Endothelial cell of umbilical vein (primary cell): ENCODE data around the gene USP11. TPM values are rescaled to one million over a fixed set of nuclear protein-coding genes. Genes with fewer than 3 reads are reported as not detected.

Experiments
- BruUV-seq: library from RNA; stranded (reverse); fragments of 400-500 nt; replicated peaks from 2 replicates; lab custom pipeline; 2021; lab: Mats Ljungman, UMichigan
- CTCF ChIA-PET: fragments of 300-600, 350-600 bp; sonication (Branson Sonifier 250); formaldehyde crosslinking; loops from one replicate; lab custom pipeline; 2021; ENCODE audit warnings: antibody characterized with exemption, inconsistent platforms; lab: Charles Lee
- POLR2A ChIA-PET: fragments of 300-600, 350-600 bp; sonication (Branson Sonifier 250); formaldehyde crosslinking; loops from one replicate; lab custom pipeline; 2021; ENCODE audit warnings: antibody characterized with exemption, inconsistent platforms; lab: Charles Lee
- DNase-seq: peaks from one replicate; pipeline ENCODE4 v3.0.0-alpha.2; 2011; ENCODE audit warnings: low read depth, low spot score
- FAIRE-seq: peaks from 2 replicates; lab custom pipeline; 2011; peaks lifted over from hg19 to GRCh38; lab: Jason Lieb, UNC
- H2AFZ ChIP-seq: 2 replicates; pipeline ENCODE4 v1.6.0; 2012; ENCODE audit warnings: low read depth, low read length, control low read depth, inconsistent platforms
- H3K27ac ChIP-seq: 2 replicates; pipeline ENCODE4 v1.5.1; 2011; ENCODE audit warnings: low read depth, mild to moderate bottlenecking, control low read depth, low read length, moderate library complexity; ENCODE audit not compliant: insufficient read depth
- H3K27me3 ChIP-seq, 2 experiments: 2 replicates each; pipeline versions ENCODE4 v1.6.0 to v1.6.1; 2011; ENCODE audit warnings: low read length in 2 of 2, mixed read lengths in 1 of 2; ENCODE audit not compliant: control insufficient read depth in 2 of 2, insufficient read depth in 2 of 2
- H3K36me3 ChIP-seq, 2 experiments: 2 replicates in 1 of 2; 3 replicates in 1 of 2; pipeline ENCODE4 v1.5.1; 2011; ENCODE audit warnings: low read length in 2 of 2, mild to moderate bottlenecking in 1 of 2, moderate library complexity in 1 of 2; ENCODE audit not compliant: control insufficient read depth in 2 of 2, insufficient read depth in 2 of 2; ENCODE audit errors: extremely low read depth in 1 of 2
- H3K4me1 ChIP-seq: 3 replicates; pipeline ENCODE4 v1.5.1; 2011; ENCODE audit warnings: mild to moderate bottlenecking, low read length; ENCODE audit not compliant: control insufficient read depth, insufficient read depth; ENCODE audit errors: extremely low read depth
- H3K4me2 ChIP-seq: 2 replicates; pipeline ENCODE4 v1.6.1; 2011; ENCODE audit warnings: low read length, control low read depth, mixed read lengths; ENCODE audit not compliant: insufficient read depth
- H3K4me3 ChIP-seq, 3 experiments: fragments of 200-600 bp in 1 of 3; sonication (generic), shearing (Covaris generic) in 1 of 3; replicated peaks in 1 of 3; 2 replicates each; pipeline ENCODE4 v1.5.1; 2011 to 2016; ENCODE audit warnings: control low read depth in 3 of 3, low read length in 3 of 3, mild to moderate bottlenecking in 2 of 3, inconsistent platforms in 1 of 3, low read depth in 1 of 3, moderate library complexity in 1 of 3; ENCODE audit not compliant: insufficient read depth in 1 of 3
- H3K79me2 ChIP-seq: 2 replicates; pipeline ENCODE4 v1.6.0; 2012; ENCODE audit warnings: low read length, inconsistent platforms; ENCODE audit not compliant: control insufficient read depth, insufficient read depth
- H3K9ac ChIP-seq: replicated peaks from 2 replicates; pipeline ENCODE3; 2011; ENCODE audit warnings: low read length, control low read depth; ENCODE audit not compliant: insufficient read depth; ENCODE audit errors: extremely low read depth
- H3K9me1 ChIP-seq: replicated peaks from 3 replicates; pipeline ENCODE4 v1.6.0; 2011; ENCODE audit warnings: mild to moderate bottlenecking, low read length; ENCODE audit not compliant: control insufficient read depth, insufficient read depth; ENCODE audit errors: extremely low read depth
- H3K9me3 ChIP-seq: replicated peaks from 2 replicates; pipeline ENCODE4 v1.5.1; 2012; ENCODE audit warnings: low read length, inconsistent platforms; ENCODE audit not compliant: control insufficient read depth, insufficient read depth
- H4K20me1 ChIP-seq: replicated peaks from 2 replicates; pipeline ENCODE3; 2011; ENCODE audit warnings: mild to moderate bottlenecking, low read length; ENCODE audit not compliant: control insufficient read depth, insufficient read depth; ENCODE audit errors: extremely low read depth
- CTCF ChIP-seq, 2 donors: IDR thresholded peaks; 1 replicate in 1 of 2; 2 replicates in 1 of 2; pipeline ENCODE4 v1.5.1; 2011; ENCODE audit warnings: low read length in 2 of 2, mild to moderate bottlenecking in 2 of 2, moderate library complexity in 2 of 2, control low read depth in 1 of 2, inconsistent platforms in 1 of 2, low read depth in 1 of 2; ENCODE audit not compliant: insufficient read depth in 1 of 2; ENCODE audit errors: extremely low read depth in 1 of 2
- EZH2 ChIP-seq: IDR thresholded peaks from 2 replicates; pipeline ENCODE4 v1.6.1; 2012; ENCODE audit warnings: borderline replicate concordance, low read depth, mild to moderate bottlenecking, moderate library complexity, low read length, inconsistent platforms; ENCODE audit not compliant: severe bottlenecking
- FOS ChIP-seq: IDR thresholded peaks from 2 replicates; pipeline ENCODE4 v1.6.1; 2011; ENCODE audit warnings: mild to moderate bottlenecking, low read length, moderate library complexity, borderline replicate concordance; ENCODE audit not compliant: insufficient read depth
- GATA2 ChIP-seq: IDR thresholded peaks from 2 replicates; pipeline ENCODE4 v1.7.0; 2011; ENCODE audit warnings: low read depth, mild to moderate bottlenecking, moderate library complexity, mixed read lengths, low read length; ENCODE audit not compliant: insufficient read length, insufficient read depth
- JUN ChIP-seq: IDR thresholded peaks from 2 replicates; pipeline ENCODE4 v1.6.1; 2011; ENCODE audit warnings: borderline replicate concordance, low read depth; ENCODE audit not compliant: insufficient read length, insufficient read depth
- MYC ChIP-seq: IDR thresholded peaks from one replicate; pipeline ENCODE4 v1.6.1; 2011; ENCODE audit warnings: mild to moderate bottlenecking, low read depth, low read length
- POLR2A ChIP-seq: IDR thresholded peaks from 2 replicates; pipeline ENCODE4 v1.6.1; 2012; ENCODE audit warnings: low read depth, mild to moderate bottlenecking, control low read depth, low read length
- POLR2AphosphoS5 ChIP-seq: IDR thresholded peaks from 2 replicates; pipeline ENCODE4 v1.6.1; 2012; ENCODE audit warnings: low read depth, mild to moderate bottlenecking, control low read depth, low read length, moderate library complexity; ENCODE audit not compliant: insufficient read depth
- dilution Hi-C: fragments of 300-500 bp; cut with MboI; formaldehyde crosslinking; loops from one replicate; pipeline ENCODE4 v1.15.0; 2019; ENCODE audit warnings: low sequenced_read_pairs; ENCODE audit not compliant: extremely low pct_ligation_motif_present
- intact Hi-C: fragments of 100-400 bp; cut with micrococcal nuclease; formaldehyde crosslinking; loops from one replicate; pipeline ENCODE4 v1.10.0; 2022
- polyA plus RNA-seq, 4 experiments: library from polyadenylated mRNA; depleted of rRNA in 3 of 4; stranded (reverse) in 3 of 4; unstranded in 1 of 4; fragments of >200 nt; gene quantifications; 2 replicates each; pipeline versions ENCODE4 v1.2.1 to v1.2.3, GENCODE V29; 2011 to 2012; ENCODE audit warnings: missing spikeins in 1 of 4
- total RNA-seq: library from RNA; stranded (reverse); gene quantifications from 2 replicates; pipeline ENCODE4 v1.2.3, GENCODE V29; 2021
- TF ChIP-seq, protein P1 (sequence below): IDR thresholded peaks from 2 replicates; pipeline ENCODE4 v1.6.1; 2011; ENCODE audit not compliant: insufficient read depth, insufficient read length

Gene USP11
- total and polyA plus RNA-seq, 2 donors (not counting 3 experiments of a cell fraction or from before 2014, with no cell fraction given): 24.0 to 36.4 TPM

- no peaks in the 10 kb centered on the region for H4K20me1 ChIP-seq
- CTCF ChIA-PET: interaction anchor here (1.2 to 1.5 kb wide), 2 partner anchors 183 to 323 kb away, joined by 5 to 6 read pairs; no protein-coding TSS in a partner anchor
Measured at GRCh38 chrX:47200385-47201150, 32.2 kb upstream of the USP11 start.

More at GRCh38 chrX:47200385-47201150, 32.2 kb upstream of the USP11 start:
- TF ChIP-seq FOS: no peak
- TF ChIP-seq POLR2A: no peak
- no peak for TF ChIP-seq GATA2
- no peak for TF ChIP-seq EZH2
- TF ChIP-seq JUN: no peak
- no peak for TF ChIP-seq MYC
- TF ChIP-seq CTCF (IDR thresholded peaks at IDR 0.05; ENCODE audit: extremely low read depth in 1 of 2, insufficient read depth in 1 of 2, low read depth in 1 of 2, low read length in 2 of 2): no peak
- no peak for TF ChIP-seq POLR2AphosphoS5
- TF ChIP-seq, protein P1, sequence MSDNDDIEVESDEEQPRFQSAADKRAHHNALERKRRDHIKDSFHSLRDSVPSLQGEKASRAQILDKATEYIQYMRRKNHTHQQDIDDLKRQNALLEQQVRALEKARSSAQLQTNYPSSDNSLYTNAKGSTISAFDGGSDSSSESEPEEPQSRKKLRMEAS: no peak
- H3K4me3 ChIP-seq: no peak overlapping the region
- H3K27me3 ChIP-seq: no peaks in the 10 kb centered on the region
- H3K9ac ChIP-seq: no peak overlapping the region
- peaks cover 18% of the 10 kb centered on the region for H3K4me1 ChIP-seq
- H3K9me3 ChIP-seq: no peaks in the 10 kb centered on the region
- H3K27ac ChIP-seq: no peak overlapping the region
- H3K36me3 ChIP-seq: peaks cover 16 to 52% of the 10 kb centered on the region in 2 experiments
- FAIRE-seq (no peak), DNase-seq (no peak)
- dilution Hi-C loops (no loop called here), intact Hi-C loops (no loop called here)
- POLR2A ChIA-PET: no interaction called here
- H3K4me2 ChIP-seq: no peak overlapping the region
- no peaks in the 10 kb centered on the region for H3K9me1 ChIP-seq
- BruUV-seq: no TSS peak
- peaks cover 40% of the 10 kb centered on the region for H3K79me2 ChIP-seq
- H2AFZ ChIP-seq: no peak overlapping the region
